ENCODE data around the gene RNU6-1.
A peak's percentile ranks its signal among the peaks of the same experiment; 100 is the strongest.

Gene RNU6-1

GRCh38 chr15:67821784-67822440, 17.9 kb downstream of the RNU6-1 start:
- TF ChIP-seq, protein P1, sequence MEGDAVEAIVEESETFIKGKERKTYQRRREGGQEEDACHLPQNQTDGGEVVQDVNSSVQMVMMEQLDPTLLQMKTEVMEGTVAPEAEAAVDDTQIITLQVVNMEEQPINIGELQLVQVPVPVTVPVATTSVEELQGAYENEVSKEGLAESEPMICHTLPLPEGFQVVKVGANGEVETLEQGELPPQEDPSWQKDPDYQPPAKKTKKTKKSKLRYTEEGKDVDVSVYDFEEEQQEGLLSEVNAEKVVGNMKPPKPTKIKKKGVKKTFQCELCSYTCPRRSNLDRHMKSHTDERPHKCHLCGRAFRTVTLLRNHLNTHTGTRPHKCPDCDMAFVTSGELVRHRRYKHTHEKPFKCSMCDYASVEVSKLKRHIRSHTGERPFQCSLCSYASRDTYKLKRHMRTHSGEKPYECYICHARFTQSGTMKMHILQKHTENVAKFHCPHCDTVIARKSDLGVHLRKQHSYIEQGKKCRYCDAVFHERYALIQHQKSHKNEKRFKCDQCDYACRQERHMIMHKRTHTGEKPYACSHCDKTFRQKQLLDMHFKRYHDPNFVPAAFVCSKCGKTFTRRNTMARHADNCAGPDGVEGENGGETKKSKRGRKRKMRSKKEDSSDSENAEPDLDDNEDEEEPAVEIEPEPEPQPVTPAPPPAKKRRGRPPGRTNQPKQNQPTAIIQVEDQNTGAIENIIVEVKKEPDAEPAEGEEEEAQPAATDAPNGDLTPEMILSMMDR (IDR thresholded peaks at IDR 0.05; ENCODE audit: low read length, missing control alignments), result no peak
- no peak overlapping the region for H3K4me3 ChIP-seq (replicated peaks; ENCODE audit: low read depth, low read length)

GRCh38 chr15:67820992-67821783, 18.7 kb downstream of the RNU6-1 start:
- TF ChIP-seq, protein P1 (IDR thresholded peaks at IDR 0.05; ENCODE audit: low read length, missing control alignments), result no peak
- DNase-seq (ENCODE audit: low read depth), result peak; percentile 65
- H3K4me3 ChIP-seq (replicated peaks; ENCODE audit: low read depth, low read length), result no peak overlapping the region

More at GRCh38 chr15:67821784-67822440, 17.9 kb downstream of the RNU6-1 start:
- DNase-seq (ENCODE audit: low read depth), result no peak

GRCh38 chr15:67820122-67820991, 19.5 kb downstream of the RNU6-1 start:
- TF ChIP-seq, protein P1 (IDR thresholded peaks at IDR 0.05; ENCODE audit: low read length, missing control alignments), result no peak
- DNase-seq (ENCODE audit: low read depth), result no peak

GRCh38 chr15:67819636-67820035, 20.2 kb downstream of the RNU6-1 start:
- no peak for DNase-seq (ENCODE audit: low read depth)
- TF ChIP-seq, protein P1 (IDR thresholded peaks at IDR 0.05; ENCODE audit: low read length, missing control alignments), result no peak
- no peak overlapping the region for H3K4me3 ChIP-seq (replicated peaks; ENCODE audit: low read depth, low read length)

More at GRCh38 chr15:67820122-67820991, 19.5 kb downstream of the RNU6-1 start:
- no peak overlapping the region for H3K4me3 ChIP-seq (replicated peaks; ENCODE audit: low read depth, low read length)

- TF ChIP-seq, protein P1 (IDR thresholded peaks at IDR 0.05; ENCODE audit: low read length, missing control alignments), result no peak
- no peak for DNase-seq (ENCODE audit: low read depth)
- no peak overlapping the region for H3K4me3 ChIP-seq (replicated peaks; ENCODE audit: low read depth, low read length)
Measured at GRCh38 chr15:67818464-67818863, 21.4 kb downstream of the RNU6-1 start.

DNA sequence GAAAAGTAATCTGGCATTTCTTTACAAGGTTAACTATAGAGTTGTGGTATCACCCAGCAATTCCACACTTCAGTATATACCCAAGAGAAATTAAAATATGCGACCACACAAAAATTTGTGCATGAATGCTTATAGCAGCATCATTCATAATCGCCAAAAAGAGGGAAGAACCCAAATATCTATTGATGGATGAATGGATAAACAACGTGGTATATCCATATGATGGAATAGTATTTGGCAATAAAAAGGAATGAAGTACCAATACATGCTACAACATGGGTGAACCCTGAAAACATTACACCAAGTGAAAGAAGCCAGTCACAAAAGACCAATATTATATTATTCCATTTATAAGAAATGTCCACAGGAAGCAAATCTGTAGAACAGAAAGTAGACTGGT, 23.2 kb downstream of the RNU6-1 start:
- H3K4me3 ChIP-seq (replicated peaks; ENCODE audit: low read depth, low read length), result no peak overlapping the region
- TF ChIP-seq, protein P1 (IDR thresholded peaks at IDR 0.05; ENCODE audit: low read length, missing control alignments), result no peak
- DNase-seq (ENCODE audit: low read depth), result no peak
